Mucosa of gallbladder (tissue), 1 donor: ENCODE data around the gene NOD2. TPM values are rescaled to one million over a fixed set of nuclear protein-coding genes. Genes with fewer than 3 reads are reported as not detected.

Source experiments
- DNase-seq: peaks from one replicate; pipeline ENCODE4 v3.0.0-alpha.2; 2020; ENCODE audit warnings: low spot score
- total RNA-seq: library from RNA; stranded (reverse); gene quantifications from one replicate; pipeline ENCODE4 v1.2.1, GENCODE V29; 2021
- donor health status: DM: no; HTN: no; CAD: no.

NOD2 gene
- total RNA-seq, 1 donor from 2014 or later, result 1.5 TPM

DNA sequence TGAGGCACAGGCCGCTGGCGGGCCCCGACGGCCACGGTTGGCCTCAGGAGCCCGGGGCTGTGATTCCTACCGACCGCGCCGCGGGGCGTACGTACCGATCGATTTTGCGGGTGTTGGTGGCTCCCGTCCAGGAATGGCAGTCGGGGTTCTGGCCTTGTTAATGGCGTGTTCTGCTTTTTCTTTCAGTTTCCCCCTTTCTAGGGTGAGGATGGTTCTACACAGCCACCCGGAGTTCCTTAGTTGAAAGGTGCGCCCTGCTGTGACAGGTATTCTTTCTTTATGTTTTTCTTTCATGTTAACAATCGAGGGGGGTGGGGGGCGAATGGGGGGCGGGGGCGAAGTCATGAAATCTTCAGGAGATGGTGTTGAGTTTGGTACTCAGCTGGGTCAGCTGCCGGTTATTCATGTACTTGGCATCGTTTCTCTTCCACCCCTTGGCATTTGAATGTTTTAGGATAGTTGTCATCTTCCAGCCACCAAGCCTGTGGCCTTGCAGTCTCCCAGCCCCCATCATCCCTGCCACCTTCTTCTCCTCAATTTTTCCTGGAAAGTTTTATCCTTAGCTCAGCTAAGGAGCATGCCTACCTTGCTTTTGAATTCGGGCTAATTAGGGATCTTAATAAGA lies 49.3 kb downstream of the NOD2 start:
- DNase-seq, result peak; percentile 37

DNA sequence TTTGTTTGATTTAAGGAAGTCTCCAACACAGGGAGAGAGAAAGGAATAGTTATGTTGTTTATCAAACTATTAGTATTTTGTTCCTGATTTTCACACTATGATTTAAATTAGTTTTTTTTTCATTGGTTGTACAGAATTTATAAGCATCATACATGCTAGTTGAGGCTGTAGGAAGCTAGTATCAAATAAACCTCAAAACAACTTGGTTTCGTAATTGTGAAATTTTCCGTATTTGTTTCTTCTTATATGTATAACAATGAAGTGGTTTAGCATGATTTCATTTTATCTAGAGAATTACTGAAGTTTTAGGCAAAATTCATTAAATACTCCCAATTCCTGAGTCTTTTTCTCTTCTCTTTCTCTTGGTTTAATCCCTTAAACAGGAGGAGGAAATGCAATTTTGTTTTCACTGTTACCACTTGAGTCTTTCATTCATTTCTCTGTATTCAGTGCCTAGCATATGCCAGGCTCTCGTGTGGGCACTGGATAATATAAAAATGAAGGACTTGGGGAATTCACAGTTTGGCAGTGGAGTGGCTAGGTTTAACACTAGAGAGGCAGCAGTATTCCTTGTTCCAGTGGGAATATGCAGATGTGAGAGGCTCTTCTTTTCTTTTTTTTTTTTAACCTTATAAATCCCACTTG lies 50.3 kb downstream of the NOD2 start:
- no peak for DNase-seq

DNA sequence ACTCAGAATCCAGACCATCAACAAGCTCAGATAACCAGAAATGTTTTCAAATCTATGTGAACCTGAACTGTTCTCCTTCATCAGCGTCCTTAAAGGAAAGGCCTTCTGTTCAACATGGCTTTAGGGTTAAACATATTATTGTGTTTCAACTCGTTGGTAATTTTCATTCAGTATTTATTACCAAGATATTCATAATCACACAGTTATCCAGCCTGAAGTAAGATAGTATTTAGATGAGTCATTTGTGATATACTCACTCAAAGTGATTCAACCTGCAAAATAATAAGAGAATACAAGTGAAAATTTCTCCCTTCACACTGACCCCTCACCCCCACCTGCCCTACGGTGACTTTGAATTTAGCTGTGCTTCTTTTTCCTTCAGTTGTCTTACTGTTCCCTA lies 51.5 kb downstream of the NOD2 start:
- no peak for DNase-seq

DNA sequence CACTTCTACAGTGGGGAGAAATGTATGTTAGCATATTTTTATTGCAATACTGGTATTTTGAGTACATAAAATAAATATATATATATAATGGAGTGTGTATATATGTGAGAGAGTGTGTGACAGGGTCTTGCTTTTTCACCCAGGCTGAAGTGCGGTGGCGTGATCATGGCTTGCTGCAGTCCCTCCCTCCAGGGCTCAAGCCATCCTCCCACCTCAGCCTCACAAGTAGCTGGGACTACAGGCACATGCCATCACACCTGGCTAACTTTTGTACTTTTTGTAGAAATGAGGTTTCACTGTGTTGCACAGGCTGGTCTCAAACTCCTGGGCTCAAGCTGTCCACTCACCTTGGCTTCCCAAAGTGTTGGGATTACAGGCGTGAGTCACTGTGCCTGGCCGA lies 52.5 kb downstream of the NOD2 start:
- DNase-seq, result no peak

DNA sequence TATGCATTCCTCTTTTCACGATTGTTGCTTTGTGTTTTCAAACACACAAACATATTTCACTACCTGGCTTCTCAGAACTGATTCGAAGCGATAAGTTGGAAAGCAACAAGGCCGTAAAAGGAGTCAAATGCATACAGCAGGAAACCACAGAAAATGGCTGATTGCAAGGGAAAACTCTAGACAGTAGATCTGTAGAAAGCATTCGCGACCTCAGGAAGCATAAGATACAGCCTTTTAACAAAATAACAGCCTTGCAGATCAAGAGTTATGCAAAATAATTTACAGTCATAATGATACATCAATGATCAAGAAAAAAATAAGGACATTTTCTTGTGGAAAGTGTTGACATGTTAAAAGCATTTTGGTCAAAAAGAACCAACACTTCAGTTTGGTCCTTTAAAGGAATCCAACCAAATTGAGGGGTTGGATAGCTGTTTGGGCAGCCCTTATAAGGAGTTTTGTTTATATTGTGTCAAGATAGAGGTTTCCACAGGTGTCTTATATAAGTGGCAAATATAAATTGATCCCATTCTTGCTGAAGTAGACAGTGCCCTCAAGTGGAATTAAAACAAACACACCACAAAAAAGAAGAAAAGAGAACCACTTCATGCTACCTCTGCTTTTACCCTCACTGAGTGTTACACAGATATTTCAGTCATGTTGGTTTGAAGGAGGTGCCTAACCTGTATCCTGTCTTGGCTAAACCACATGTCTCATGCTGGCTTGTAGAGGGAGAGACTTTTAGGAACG lies 54.0 kb downstream of the NOD2 start:
- DNase-seq, result no peak

DNA sequence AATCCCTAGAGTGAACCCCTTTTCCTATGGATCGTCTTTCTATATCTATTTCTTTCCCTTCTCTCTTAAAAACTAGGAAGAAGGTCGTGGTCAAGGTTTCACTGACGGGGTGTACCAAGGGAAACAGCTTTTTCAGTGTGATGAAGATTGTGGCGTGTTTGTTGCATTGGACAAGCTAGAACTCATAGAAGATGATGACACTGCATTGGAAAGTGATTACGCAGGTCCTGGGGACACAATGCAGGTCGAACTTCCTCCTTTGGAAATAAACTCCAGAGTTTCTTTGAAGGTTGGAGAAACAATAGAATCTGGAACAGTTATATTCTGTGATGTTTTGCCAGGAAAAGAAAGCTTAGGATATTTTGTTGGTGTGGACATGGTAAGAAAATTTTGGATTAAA lies 58.1 kb downstream of the NOD2 start:
- DNase-seq, result no peak

DNA sequence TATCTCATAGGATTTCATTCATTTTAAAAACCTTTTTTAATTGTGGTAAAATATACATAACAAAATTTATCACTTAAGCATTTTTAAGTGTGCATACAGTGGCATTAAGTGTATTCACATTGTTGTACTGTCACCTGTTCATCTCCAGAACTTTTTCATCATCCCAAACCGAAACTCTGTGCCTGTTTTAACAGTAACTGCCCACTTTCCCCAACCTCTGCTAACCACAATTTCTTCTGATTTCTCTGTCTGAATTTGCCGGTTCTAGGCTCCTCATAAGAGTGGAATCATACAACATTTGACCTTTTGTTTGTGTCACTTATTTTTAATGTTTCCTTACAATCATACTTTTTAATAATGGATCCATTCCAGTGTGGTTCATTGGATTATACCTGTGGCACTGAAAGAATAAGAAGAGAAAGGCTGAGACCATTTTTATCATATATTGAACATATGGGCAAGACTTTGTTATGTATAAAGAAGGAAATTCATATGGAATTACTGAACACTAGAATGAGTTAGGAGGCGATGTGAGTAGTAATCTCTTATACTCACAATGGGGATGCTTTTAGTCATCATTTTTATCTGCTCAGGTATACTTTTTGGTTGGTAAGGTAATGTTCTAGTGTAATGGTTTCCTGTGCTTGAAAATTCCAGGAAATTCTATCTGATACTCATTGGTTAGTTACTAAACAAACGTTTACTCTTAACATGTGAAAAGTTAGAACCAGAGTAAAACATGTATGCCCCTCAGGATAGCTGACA lies 59.2 kb downstream of the NOD2 start:
- DNase-seq, result no peak

DNA sequence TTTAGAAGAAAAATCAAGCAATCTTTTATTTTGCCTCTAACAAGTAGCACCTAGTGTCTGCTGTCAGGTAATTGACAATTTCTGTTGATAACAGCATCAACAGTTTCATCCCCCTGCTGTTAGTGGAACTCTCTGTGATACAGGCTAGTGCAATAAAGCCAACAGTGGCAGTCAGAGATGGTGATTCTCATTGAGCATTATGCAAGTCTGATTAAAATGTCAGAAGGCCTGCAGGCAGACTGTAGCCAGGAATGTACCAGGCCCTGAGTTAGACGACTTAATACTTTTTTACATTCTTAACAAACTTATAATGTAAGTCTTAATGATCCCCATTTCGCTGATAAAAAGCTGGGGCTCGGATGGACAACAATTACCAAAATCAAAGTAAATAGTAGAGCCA lies 63.1 kb downstream of the NOD2 start:
- no peak for DNase-seq

DNA sequence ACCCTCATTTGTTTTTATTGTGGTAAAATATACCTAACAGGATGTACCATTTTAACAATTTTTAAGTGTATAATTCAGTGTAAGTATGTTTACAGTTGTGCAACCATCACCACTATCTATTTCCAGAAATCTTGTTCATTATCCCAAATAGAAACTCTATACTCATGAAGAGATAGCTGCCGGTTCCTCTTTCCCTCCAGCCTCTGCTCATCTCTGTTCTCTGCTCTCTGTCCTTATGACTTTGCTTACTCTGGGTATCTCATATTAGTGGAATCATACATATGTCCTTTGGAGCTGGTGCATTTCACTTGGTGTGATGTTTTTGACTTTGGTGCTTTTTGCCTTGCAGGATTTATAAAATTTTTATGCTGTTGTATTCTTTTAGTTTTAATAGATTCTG lies 67.9 kb downstream of the NOD2 start:
- no peak for DNase-seq

DNA sequence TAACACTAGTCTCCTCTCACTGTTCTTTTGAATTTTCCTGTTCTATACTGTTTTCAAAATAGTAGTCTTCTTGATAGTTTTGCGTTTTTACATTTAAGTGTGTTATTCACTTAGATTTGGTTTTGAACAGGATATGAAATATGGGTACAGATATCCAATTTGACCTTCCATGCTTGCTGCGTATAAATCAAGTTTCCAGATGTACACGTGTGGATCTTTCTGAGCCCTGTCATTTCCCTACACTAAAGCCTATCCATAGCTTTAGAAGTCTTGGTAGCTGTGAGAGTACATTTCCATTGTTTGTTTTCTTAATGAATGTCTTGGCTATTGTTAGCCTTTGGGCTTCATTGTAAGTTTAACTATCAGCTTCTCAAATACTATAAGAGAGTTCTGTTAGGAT lies 68.8 kb downstream of the NOD2 start:
- DNase-seq, result no peak

DNA sequence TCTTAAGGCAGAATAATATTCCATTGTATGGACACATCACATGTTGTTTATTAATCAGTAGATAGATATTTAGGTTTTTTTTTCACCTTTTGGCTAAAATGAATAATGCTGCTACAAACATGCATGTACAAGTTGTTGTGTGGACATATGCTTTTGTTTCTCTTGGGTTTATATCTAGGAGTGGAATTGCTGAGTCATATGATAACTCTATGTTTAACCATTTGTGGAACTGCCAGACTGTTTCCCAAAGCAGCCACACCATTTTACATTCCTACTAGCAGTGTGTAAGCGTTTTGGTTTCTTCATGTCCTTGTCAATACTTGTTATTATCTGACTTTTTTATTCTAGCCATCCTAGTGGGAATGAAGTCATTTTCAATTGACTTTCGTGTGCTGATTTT lies 69.8 kb downstream of the NOD2 start:
- no peak for DNase-seq

DNA sequence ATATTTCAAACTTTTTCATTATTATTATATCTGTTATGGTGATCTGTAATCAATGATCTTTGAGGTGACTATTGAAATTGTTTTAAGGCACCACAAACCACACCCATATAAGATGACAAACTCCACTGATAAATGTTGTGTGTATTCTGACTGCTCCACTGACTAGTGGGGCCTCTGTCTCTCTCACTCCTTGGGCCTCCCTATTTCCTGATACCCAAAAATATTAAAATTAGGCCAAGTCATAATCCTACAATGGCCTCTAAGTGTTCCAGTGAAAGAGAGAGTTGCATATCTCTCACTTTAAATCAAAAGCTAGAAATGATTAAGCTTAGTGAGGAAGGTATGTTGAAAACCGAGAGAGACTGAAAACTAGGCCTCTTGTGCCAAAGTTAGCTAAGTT lies 71.9 kb downstream of the NOD2 start:
- DNase-seq, result no peak

DNA sequence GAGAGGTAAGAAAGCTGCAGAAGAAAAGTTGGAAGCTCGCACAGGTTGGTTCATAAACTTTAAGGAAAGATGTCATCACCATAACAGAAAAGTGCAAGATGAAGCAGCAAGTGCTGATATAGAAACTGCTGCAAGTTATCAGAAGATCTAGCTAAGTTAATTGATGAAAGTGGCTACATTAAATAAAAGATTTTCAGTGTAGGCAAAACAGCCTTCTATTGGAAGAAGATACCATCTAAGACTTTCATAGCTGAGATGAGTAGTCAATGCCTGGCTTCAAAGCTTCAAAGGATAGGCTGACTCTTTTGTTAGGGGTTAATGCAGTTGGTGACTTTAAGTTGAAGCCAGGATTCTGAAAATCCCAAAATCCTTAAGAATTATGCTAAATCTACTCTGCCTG lies 72.5 kb downstream of the NOD2 start:
- no peak for DNase-seq

DNA sequence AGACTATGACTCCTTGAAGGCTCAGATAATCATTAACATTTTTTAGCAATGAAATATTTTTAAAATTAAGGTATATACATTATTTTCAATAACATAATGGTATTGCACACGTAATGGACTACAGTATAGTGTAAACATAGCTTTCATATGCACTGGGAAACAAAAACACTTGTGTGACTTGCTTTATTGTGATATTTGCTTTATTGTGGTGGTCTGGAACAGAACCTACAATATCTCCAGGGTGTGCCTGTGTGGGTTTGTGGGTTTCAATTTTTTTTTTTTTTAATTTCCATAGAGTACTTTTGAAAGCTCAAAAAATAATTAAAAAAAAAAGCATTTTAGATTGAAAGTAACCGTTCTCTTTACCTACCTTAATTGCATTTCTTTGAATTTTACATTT lies 73.8 kb downstream of the NOD2 start:
- no peak for DNase-seq

DNA sequence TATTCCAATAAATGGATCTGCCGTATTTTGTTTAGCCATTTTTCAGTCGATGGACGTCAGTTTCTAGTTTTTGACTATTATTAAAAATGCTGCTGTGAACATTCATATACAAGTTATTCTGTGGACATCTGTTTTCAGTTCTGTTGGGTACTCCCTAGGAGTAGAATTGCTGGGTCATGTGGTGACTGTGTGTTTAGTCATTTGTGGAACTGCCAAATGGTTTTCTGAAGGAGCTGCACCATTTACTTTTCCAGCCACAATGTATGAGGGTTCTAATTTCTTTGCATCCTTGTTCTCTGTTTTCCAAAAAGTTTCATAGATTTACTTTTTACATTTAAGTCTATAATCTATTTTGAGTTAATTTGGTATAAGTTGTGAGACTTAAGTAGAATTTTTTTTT lies 78.0 kb downstream of the NOD2 start:
- DNase-seq, result no peak

DNA sequence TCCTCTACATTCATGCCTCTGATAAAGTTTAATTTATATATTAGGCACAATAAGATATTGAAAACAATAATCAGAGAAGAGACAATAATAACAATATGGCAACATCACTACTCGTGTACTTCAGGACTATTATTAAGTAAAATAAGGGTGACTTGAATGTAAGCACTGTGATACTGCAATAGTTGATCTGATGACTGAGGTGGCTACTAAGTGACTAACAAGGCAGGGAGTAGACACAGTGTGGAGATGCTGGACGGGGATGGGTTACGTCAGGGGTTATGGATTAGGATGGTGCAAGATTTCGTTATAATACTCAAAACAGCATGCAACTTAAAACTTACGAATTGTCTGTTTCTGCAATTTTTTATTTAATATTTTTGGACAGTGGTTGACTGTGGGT lies 81.0 kb downstream of the NOD2 start:
- DNase-seq, result no peak

DNA sequence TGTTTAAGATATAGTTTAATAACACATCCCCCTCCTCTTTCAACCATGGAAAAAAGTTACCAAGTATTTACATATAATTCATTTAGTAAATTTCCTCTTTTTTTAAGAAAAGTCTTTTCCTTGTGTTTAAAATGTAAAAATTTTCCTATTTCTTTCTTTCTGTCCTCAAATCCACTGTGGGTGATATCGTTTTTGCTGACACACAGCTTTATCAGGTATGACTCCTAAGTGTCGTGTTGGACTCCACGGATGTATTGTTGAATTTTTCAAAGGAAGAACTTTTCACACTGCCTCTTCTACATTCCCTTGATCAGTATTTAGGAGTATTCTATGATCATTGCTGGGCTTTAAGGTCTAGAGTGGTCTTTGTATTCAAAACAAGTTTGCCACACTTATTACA lies 81.6 kb downstream of the NOD2 start:
- no peak for DNase-seq

DNA sequence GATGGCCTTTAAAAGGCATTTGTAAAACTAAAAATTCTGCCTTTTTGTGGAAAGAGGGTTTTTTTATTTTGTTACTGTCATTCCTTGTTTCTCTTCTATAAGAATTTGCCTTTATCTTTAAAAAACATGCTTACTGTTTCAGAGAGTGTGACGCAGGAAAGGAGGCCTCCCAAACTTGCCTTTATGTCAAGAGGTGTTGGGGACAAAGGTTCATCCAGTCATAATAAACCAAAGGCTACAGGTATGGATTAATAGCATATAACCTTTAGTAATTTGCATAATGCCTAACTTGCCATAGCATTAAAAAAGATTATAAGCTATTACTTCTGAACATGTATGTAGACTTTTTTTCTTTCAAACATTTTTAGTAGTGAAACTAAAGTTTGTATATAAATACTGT lies 82.6 kb downstream of the NOD2 start:
- no peak for DNase-seq

DNA sequence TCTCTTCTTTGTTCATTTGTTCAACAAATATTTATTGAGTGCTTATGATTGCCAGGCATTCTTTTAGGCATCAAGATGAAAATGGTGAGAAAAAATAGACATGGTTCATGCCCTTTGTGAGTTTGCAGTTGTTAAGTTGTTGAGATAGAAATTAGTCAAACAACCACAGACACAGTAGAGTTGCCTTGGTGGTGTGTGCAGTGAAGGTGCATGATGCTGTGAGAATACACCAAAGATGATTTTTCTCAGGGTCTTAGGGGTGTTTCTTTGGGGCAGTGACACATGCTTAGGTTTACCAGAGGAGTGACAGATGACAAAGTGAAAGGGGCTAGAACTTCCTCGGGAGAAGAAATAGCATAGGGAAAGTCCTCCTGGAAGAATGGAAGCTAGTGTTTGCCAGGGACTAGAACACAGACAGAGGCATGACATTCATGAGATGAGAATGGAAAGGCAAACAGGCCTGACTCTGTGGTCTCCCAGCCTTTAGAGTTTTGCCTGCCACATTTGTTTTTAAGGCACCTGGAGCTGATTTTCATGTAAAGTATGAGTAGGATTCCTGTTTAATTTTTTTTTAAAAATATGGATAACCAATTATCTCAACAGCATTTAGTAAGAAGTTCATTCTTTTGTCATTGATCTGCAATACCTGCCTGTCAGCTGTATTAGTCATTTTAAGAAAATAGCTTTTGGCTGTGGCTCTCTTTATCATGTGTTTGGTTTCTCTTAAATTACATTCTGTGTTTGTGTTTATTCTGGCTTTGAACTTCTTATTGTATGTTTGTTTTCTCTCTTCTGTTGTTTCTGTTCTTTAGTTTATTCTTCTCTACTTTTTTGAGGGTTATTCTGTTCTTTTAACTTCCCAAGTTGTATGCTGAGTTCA lies 85.1 kb downstream of the NOD2 start:
- DNase-seq, result no peak

DNA sequence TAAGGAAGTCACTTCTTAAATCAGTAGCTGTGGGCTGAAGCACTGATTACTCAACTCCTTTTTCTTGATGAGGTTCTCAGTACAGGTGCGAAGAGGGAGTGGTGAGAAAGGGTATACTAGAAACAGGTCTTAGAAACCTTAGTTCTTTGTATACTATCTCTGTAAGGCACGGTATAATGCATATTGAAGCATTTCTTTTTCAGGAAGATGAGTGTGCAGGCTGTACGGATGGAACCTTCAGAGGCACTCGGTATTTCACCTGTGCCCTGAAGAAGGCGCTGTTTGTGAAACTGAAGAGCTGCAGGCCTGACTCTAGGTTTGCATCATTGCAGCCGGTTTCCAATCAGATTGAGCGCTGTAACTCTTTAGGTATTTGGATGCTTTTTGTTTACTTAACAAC lies 87.6 kb downstream of the NOD2 start:
- no peak for DNase-seq

DNA sequence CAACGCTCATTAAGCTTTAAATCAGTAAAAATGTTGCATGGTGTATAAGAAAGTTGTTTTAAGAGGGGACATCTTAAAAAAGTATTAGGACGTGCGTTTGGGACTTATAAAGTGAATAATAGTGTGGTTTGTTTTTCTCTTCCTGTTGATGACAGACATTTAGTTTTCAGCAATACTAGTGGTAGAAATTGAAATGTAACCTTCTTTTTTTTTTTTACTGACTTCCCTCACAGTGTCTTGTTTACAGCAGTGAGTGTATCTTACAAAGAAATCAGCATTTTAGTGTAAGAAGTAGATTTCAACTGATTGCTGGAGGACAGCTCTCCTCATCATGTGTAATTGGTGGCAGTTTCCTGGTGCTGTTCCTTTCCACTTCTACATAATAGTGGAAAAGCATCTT lies 88.1 kb downstream of the NOD2 start:
- no peak for DNase-seq
